GM21825 (cell line): Measurements from ENCODE around the gene NUMA1.

Experiments used
- ATAC-seq: cut with Tn5 transposase; IDR thresholded peaks from one replicate; pipeline ENCODE4 v1.9.1; 2021; ENCODE audit warnings: mild to moderate bottlenecking, moderate library complexity; ENCODE audit not compliant: unreplicated experiment

Gene NUMA1

GRCh38 chr11:72002841-72003775 lies 77.2 kb downstream of the NUMA1 start:
- ATAC-seq, result no peak

GRCh38 chr11:72001834-72002591 lies 78.3 kb downstream of the NUMA1 start:
- ATAC-seq, result no peak

GRCh38 chr11:72001285-72001684 lies 79.1 kb downstream of the NUMA1 start:
- ATAC-seq, result no peak

- ATAC-seq, result no peak
These were observed 80.0 kb downstream of the NUMA1 start for GRCh38 chr11:72000202-72000867.

GRCh38 chr11:71999798-72000197 lies 80.5 kb downstream of the NUMA1 start:
- ATAC-seq, result no peak

- ATAC-seq, result no peak
These were observed 81.0 kb downstream of the NUMA1 start for GRCh38 chr11:71999362-71999761.

GRCh38 chr11:71998649-71999310 lies 81.6 kb downstream of the NUMA1 start, which contains the start of gene IL18BP:
Gene IL18BP, plus strand, starts transcription at chr11:71998909. Its CDS starts 1,076 bp downstream, at chr11:71999985.
- peak; percentile 40 for ATAC-seq

- ATAC-seq, result no peak
These were observed 82.3 kb downstream of the NUMA1 start for GRCh38 chr11:71998061-71998460.

- no peak for ATAC-seq
These were observed 82.7 kb downstream of the NUMA1 start for GRCh38 chr11:71997594-71997993.

- no peak for ATAC-seq
These were observed 83.4 kb downstream of the NUMA1 start for GRCh38 chr11:71996946-71997345.

- no peak for ATAC-seq
These were observed 83.8 kb downstream of the NUMA1 start for GRCh38 chr11:71996517-71996916.

GRCh38 chr11:71995726-71996291 lies 84.5 kb downstream of the NUMA1 start:
- ATAC-seq, result no peak

GRCh38 chr11:71994786-71995185 lies 85.6 kb downstream of the NUMA1 start:
- no peak for ATAC-seq

- no peak for ATAC-seq
These were observed 88.1 kb downstream of the NUMA1 start for GRCh38 chr11:71992136-71992730.

GRCh38 chr11:71991494-71991893 lies 88.8 kb downstream of the NUMA1 start:
- peak; percentile 58 for ATAC-seq

GRCh38 chr11:71990701-71991100 lies 89.6 kb downstream of the NUMA1 start:
- ATAC-seq, result no peak

GRCh38 chr11:71988050-71988449 lies 92.3 kb downstream of the NUMA1 start:
- ATAC-seq, result no peak

- no peak for ATAC-seq
These were observed 92.8 kb downstream of the NUMA1 start for GRCh38 chr11:71987521-71987920.

- ATAC-seq, result no peak
These were observed 94.2 kb downstream of the NUMA1 start for GRCh38 chr11:71986131-71986530.

- no peak for ATAC-seq
These were observed 100.7 kb downstream of the NUMA1 start for GRCh38 chr11:71979602-71980001.
